Measurements from ENCODE around the gene ZNF20. TPM values are rescaled to one million over a fixed set of nuclear protein-coding genes. Genes with fewer than 3 reads are reported as not detected.

Gene ZNF20
- total RNA-seq, 3 donors from 2014 or later (not counting 1 experiment from before 2014, with no cell fraction given) = 4.2 to 9.0 (median 4.6) TPM

Other genes with a start within 250 kb of the ZNF20 start
- 10 to 100 TPM; 25.1 to 30.1 (median 26.4) TPM for gene ZNF700, start 215.2 kb downstream of the ZNF20 start, total RNA-seq
- 1 to 10 TPM; 4.8 to 7.7 (median 5.8) TPM for gene ZNF763, start 175.3 kb downstream of the ZNF20 start, total RNA-seq
- 1 to 10 TPM; 3.4 to 9.0 (median 3.9) TPM for gene ZNF433, start 104.7 kb downstream of the ZNF20 start, total RNA-seq
- under 1 TPM in 2 of 3 donors, not detected in 1; 0.20 to 0.54 TPM for gene ZNF878, start 87.4 kb downstream of the ZNF20 start, total RNA-seq
- gene ZNF844, start 75.6 kb downstream of the ZNF20 start, total RNA-seq = 10 to 100 TPM; 12.1 to 36.2 (median 27.4) TPM
- gene ZNF625, start 16.4 kb upstream of the ZNF20 start, total RNA-seq = 1 to 10 TPM; 3.1 to 7.9 (median 4.4) TPM
- gene ZNF136, start 22.7 kb upstream of the ZNF20 start, total RNA-seq = 10 to 100 TPM; 31.5 to 47.7 (median 39.8) TPM
- 10 to 100 TPM; 27.3 to 43.1 (median 40.0) TPM for gene ZNF44, start 154.5 kb upstream of the ZNF20 start, total RNA-seq
- under 1 TPM; 0.78 to 1.00 (median 0.80) TPM for gene ZNF563, start 193.3 kb upstream of the ZNF20 start, total RNA-seq
- gene ZNF442, start 225.3 kb upstream of the ZNF20 start, total RNA-seq = 1 to 10 TPM; 1.4 to 3.4 (median 2.8) TPM